SKM-1 treated with dmso at 0.1 percent for 144 hours (cell line): ENCODE measurements around the gene LRRC27.

Source experiments
- DNase-seq: peaks from one replicate; lab custom pipeline; 2025; ENCODE audit not compliant: unreplicated experiment; lab: John Stamatoyannopoulos, UW

Gene LRRC27

GRCh38 chr10:132355297-132355696, 23.3 kb downstream of the LRRC27 start:
- DNase-seq, result no peak

- DNase-seq, result no peak
These were observed 23.8 kb downstream of the LRRC27 start for GRCh38 chr10:132355754-132356153.

GRCh38 chr10:132356621-132357195, 24.7 kb downstream of the LRRC27 start:
- no peak for DNase-seq

- DNase-seq, result no peak
These were observed 25.5 kb downstream of the LRRC27 start for GRCh38 chr10:132357286-132358058.

- peak; percentile 2 for DNase-seq
These were observed 27.5 kb downstream of the LRRC27 start for GRCh38 chr10:132359305-132360040.

GRCh38 chr10:132360766-132361447, 28.9 kb downstream of the LRRC27 start:
- DNase-seq, result peak; percentile 54

- DNase-seq, result no peak
These were observed 29.6 kb downstream of the LRRC27 start for GRCh38 chr10:132361581-132362101.

- no peak for DNase-seq
These were observed 30.2 kb downstream of the LRRC27 start for GRCh38 chr10:132362151-132362611.

- DNase-seq, result no peak
These were observed 31.4 kb downstream of the LRRC27 start for GRCh38 chr10:132363376-132363775.

GRCh38 chr10:132363921-132364593, 32.1 kb downstream of the LRRC27 start:
- DNase-seq, result peak; percentile 13

- DNase-seq, result no peak
These were observed 32.6 kb downstream of the LRRC27 start for GRCh38 chr10:132364594-132364970.

- no peak for DNase-seq
These were observed 33.1 kb downstream of the LRRC27 start for GRCh38 chr10:132365102-132365501.

GRCh38 chr10:132366006-132366405, 34.0 kb downstream of the LRRC27 start:
- no peak for DNase-seq

- DNase-seq, result no peak
These were observed 34.5 kb downstream of the LRRC27 start for GRCh38 chr10:132366499-132366898.

- DNase-seq, result no peak
These were observed 36.4 kb downstream of the LRRC27 start for GRCh38 chr10:132368391-132368790.

- DNase-seq, result no peak
These were observed 37.1 kb downstream of the LRRC27 start for GRCh38 chr10:132368881-132369635.

- DNase-seq, result no peak
These were observed 37.7 kb downstream of the LRRC27 start for GRCh38 chr10:132369636-132370185.

GRCh38 chr10:132370426-132371340, 38.7 kb downstream of the LRRC27 start:
- DNase-seq, result no peak
